ENCODE results near the gene RBM38.

The RBM38 gene

GRCh38 chr20:57403216-57403615, 12.0 kb downstream of the RBM38 start:
- H3K27ac Mint-ChIP-seq = peak overlapping the region; percentile 65
- H3K27me3 Mint-ChIP-seq = no peaks in the 10 kb centered on the region
- peaks cover 7% of the 10 kb centered on the region for H3K36me3 Mint-ChIP-seq
- peak overlapping the region; percentile 33 for H3K4me3 Mint-ChIP-seq
- H3K4me1 Mint-ChIP-seq = peaks cover 62% of the 10 kb centered on the region
- H3K9me3 Mint-ChIP-seq = no peaks in the 10 kb centered on the region

- peaks cover 56% of the 10 kb centered on the region for H3K4me1 Mint-ChIP-seq
- no peak overlapping the region for H3K4me3 Mint-ChIP-seq
- H3K27ac Mint-ChIP-seq = peak overlapping the region; percentile 65
- no peaks in the 10 kb centered on the region for H3K9me3 Mint-ChIP-seq
- no peaks in the 10 kb centered on the region for H3K27me3 Mint-ChIP-seq
- peaks cover 7% of the 10 kb centered on the region for H3K36me3 Mint-ChIP-seq
These were observed 12.8 kb downstream of the RBM38 start for GRCh38 chr20:57404006-57404405.

GRCh38 chr20:57404419-57405072, 13.3 kb downstream of the RBM38 start:
- Mint-ChIP-seq H3K9me3 (no peaks in the 10 kb centered on the region), H3K36me3 (peaks cover 5% of the 10 kb centered on the region), H3K4me1 (peaks cover 51% of the 10 kb centered on the region), H3K4me3 (no peak overlapping the region), H3K27ac (peak overlapping the region; percentile 65), H3K27me3 (no peaks in the 10 kb centered on the region)

GRCh38 chr20:57405236-57406016, 14.2 kb downstream of the RBM38 start:
- Mint-ChIP-seq H3K4me3 (no peak overlapping the region), H3K27ac (peak overlapping the region; percentile 55), H3K36me3 (peaks cover 5% of the 10 kb centered on the region), H3K27me3 (no peaks in the 10 kb centered on the region), H3K9me3 (no peaks in the 10 kb centered on the region), H3K4me1 (peaks cover 45% of the 10 kb centered on the region)

GRCh38 chr20:57407541-57407956, 16.4 kb downstream of the RBM38 start:
- no peaks in the 10 kb centered on the region for H3K36me3 Mint-ChIP-seq
- H3K27me3 Mint-ChIP-seq = no peaks in the 10 kb centered on the region
- no peaks in the 10 kb centered on the region for H3K9me3 Mint-ChIP-seq
- H3K27ac Mint-ChIP-seq = no peak overlapping the region
- no peak overlapping the region for H3K4me3 Mint-ChIP-seq
- H3K4me1 Mint-ChIP-seq = peaks cover 30% of the 10 kb centered on the region

- Mint-ChIP-seq H3K27ac (no peak overlapping the region), H3K27me3 (no peaks in the 10 kb centered on the region), H3K4me1 (peaks cover 27% of the 10 kb centered on the region), H3K36me3 (no peaks in the 10 kb centered on the region), H3K9me3 (no peaks in the 10 kb centered on the region), H3K4me3 (no peak overlapping the region)
These were observed 16.9 kb downstream of the RBM38 start for GRCh38 chr20:57408131-57408530.

- Mint-ChIP-seq H3K4me1 (peaks cover 21% of the 10 kb centered on the region), H3K27me3 (no peaks in the 10 kb centered on the region), H3K27ac (no peak overlapping the region), H3K9me3 (no peaks in the 10 kb centered on the region), H3K36me3 (no peaks in the 10 kb centered on the region), H3K4me3 (no peak overlapping the region)
These were observed 17.5 kb downstream of the RBM38 start for GRCh38 chr20:57408536-57409233.

GRCh38 chr20:57409316-57409671, 18.1 kb downstream of the RBM38 start:
- no peaks in the 10 kb centered on the region for H3K9me3 Mint-ChIP-seq
- no peak overlapping the region for H3K4me3 Mint-ChIP-seq
- peaks cover 16% of the 10 kb centered on the region for H3K4me1 Mint-ChIP-seq
- no peaks in the 10 kb centered on the region for H3K36me3 Mint-ChIP-seq
- H3K27me3 Mint-ChIP-seq = no peaks in the 10 kb centered on the region
- H3K27ac Mint-ChIP-seq = no peak overlapping the region

- no peaks in the 10 kb centered on the region for H3K27me3 Mint-ChIP-seq
- H3K9me3 Mint-ChIP-seq = no peaks in the 10 kb centered on the region
- H3K4me3 Mint-ChIP-seq = no peak overlapping the region
- H3K36me3 Mint-ChIP-seq = no peaks in the 10 kb centered on the region
- H3K4me1 Mint-ChIP-seq = peaks cover 16% of the 10 kb centered on the region
- H3K27ac Mint-ChIP-seq = peak overlapping the region; percentile 30
These were observed 18.6 kb downstream of the RBM38 start for GRCh38 chr20:57409672-57410397.

GRCh38 chr20:57410398-57410920, 19.3 kb downstream of the RBM38 start:
- H3K27me3 Mint-ChIP-seq = no peaks in the 10 kb centered on the region
- H3K4me1 Mint-ChIP-seq = peaks cover 12% of the 10 kb centered on the region
- H3K36me3 Mint-ChIP-seq = no peaks in the 10 kb centered on the region
- H3K9me3 Mint-ChIP-seq = no peaks in the 10 kb centered on the region
- no peak overlapping the region for H3K4me3 Mint-ChIP-seq
- no peak overlapping the region for H3K27ac Mint-ChIP-seq

GRCh38 chr20:57410924-57411323, 19.7 kb downstream of the RBM38 start:
- no peak overlapping the region for H3K4me3 Mint-ChIP-seq
- H3K9me3 Mint-ChIP-seq = no peaks in the 10 kb centered on the region
- H3K27me3 Mint-ChIP-seq = no peaks in the 10 kb centered on the region
- H3K36me3 Mint-ChIP-seq = no peaks in the 10 kb centered on the region
- H3K4me1 Mint-ChIP-seq = peaks cover 14% of the 10 kb centered on the region
- no peak overlapping the region for H3K27ac Mint-ChIP-seq

GRCh38 chr20:57411406-57412283, 20.4 kb downstream of the RBM38 start:
- Mint-ChIP-seq H3K27me3 (no peaks in the 10 kb centered on the region), H3K9me3 (no peaks in the 10 kb centered on the region), H3K36me3 (no peaks in the 10 kb centered on the region), H3K4me3 (no peak overlapping the region), H3K27ac (no peak overlapping the region), H3K4me1 (peaks cover 16% of the 10 kb centered on the region)

GRCh38 chr20:57412347-57413029, 21.3 kb downstream of the RBM38 start:
- Mint-ChIP-seq H3K4me3 (no peak overlapping the region), H3K4me1 (peaks cover 18% of the 10 kb centered on the region), H3K9me3 (no peaks in the 10 kb centered on the region), H3K27me3 (no peaks in the 10 kb centered on the region), H3K27ac (peak overlapping the region; percentile 30), H3K36me3 (no peaks in the 10 kb centered on the region)

- Mint-ChIP-seq H3K27ac (no peak overlapping the region), H3K4me3 (no peak overlapping the region), H3K9me3 (no peaks in the 10 kb centered on the region), H3K27me3 (no peaks in the 10 kb centered on the region), H3K36me3 (no peaks in the 10 kb centered on the region), H3K4me1 (peaks cover 26% of the 10 kb centered on the region)
These were observed 22.8 kb downstream of the RBM38 start for GRCh38 chr20:57413986-57414385.

Data from activated naive CD4-positive, alpha-beta T cell treated with anti-CD3 and anti-CD28 coated beads, Interleukin-2, amount 50 U/mL, for 24 hours (primary cell).